Skeletal muscle satellite cell (primary cell): Measurements from ENCODE around the gene ZNF454. TPM values are rescaled to one million over a fixed set of nuclear protein-coding genes. Genes with fewer than 3 reads are reported as not detected.

ENCODE experiments used
- H3K27me3 ChIP-seq: 2 replicates; pipeline ENCODE4 v1.7.0; 2013; ENCODE audit warnings: low read length; ENCODE audit not compliant: control insufficient read depth, insufficient read depth
- H3K36me3 ChIP-seq: 2 replicates; pipeline ENCODE4 v1.7.0; 2013; ENCODE audit warnings: mild to moderate bottlenecking, control low read depth, low read length; ENCODE audit not compliant: insufficient read depth
- H3K4me1 ChIP-seq: 2 replicates; pipeline ENCODE4 v1.7.0; 2013; ENCODE audit warnings: low read length; ENCODE audit not compliant: control insufficient read depth, insufficient read depth
- H3K4me2 ChIP-seq: 2 replicates; pipeline ENCODE4 v1.7.0; 2013; ENCODE audit warnings: mild to moderate bottlenecking, low read length
- H3K4me3 ChIP-seq: 2 replicates; pipeline ENCODE4 v1.7.0; 2013; ENCODE audit warnings: low read length
- H3K9ac ChIP-seq: 2 replicates; pipeline ENCODE4 v1.7.0; 2013; ENCODE audit warnings: mild to moderate bottlenecking, low read depth, low read length, moderate library complexity
- H3K9me3 ChIP-seq: replicated peaks from 2 replicates; pipeline ENCODE4 v1.7.0; 2013; ENCODE audit warnings: mild to moderate bottlenecking, control low read depth, low read length
- total RNA-seq: library from RNA; depleted of rRNA; stranded (reverse); fragments of >200 nt; gene quantifications from 2 replicates; pipeline ENCODE4 v1.2.3, GENCODE V29; 2012; rRNA removed

Gene ZNF454
- total RNA-seq: under 0.01 and 0.76 TPM in 2 replicates

- peak within 1 kb of the TSS; percentile 96 for H3K4me2 ChIP-seq
- peak within 1 kb of the TSS; percentile 73 for H3K9ac ChIP-seq
- H3K36me3 ChIP-seq: peaks cover 4% of the 10 kb centered on the region
- peaks cover 2% of the 10 kb centered on the region for H3K4me1 ChIP-seq
- H3K9me3 ChIP-seq: peaks cover 47% of the 10 kb centered on the region
- H3K4me3 ChIP-seq: peak within 1 kb of the TSS; percentile 82
- no peaks in the 10 kb centered on the region for H3K27me3 ChIP-seq
Measured at GRCh38 chr5:178940569-178941360, at the start of gene ZNF454. ZNF454 (plus strand) TSS chr5:178941198; CDS start chr5:178942792, 1,594 bp downstream.

GRCh38 chr5:178895615-178896571 lies 45.1 kb upstream of the ZNF454 start, which contains the start of gene ZFP2:
ZFP2 (plus strand) TSS chr5:178895913; CDS start chr5:178931314, 35,401 bp downstream.
- Histone ChIP-seq H3K9me3 (no peaks in the 10 kb centered on the region), H3K4me2 (peak within 1 kb of the TSS; percentile 94), H3K4me3 (peak within 1 kb of the TSS; percentile 75), H3K4me1 (no peaks in the 10 kb centered on the region), H3K27me3 (no peaks in the 10 kb centered on the region), H3K36me3 (no peaks in the 10 kb centered on the region), H3K9ac (peak within 1 kb of the TSS; percentile 75)

- Histone ChIP-seq H3K9me3 (no peaks in the 10 kb centered on the region), H3K27me3 (no peaks in the 10 kb centered on the region), H3K4me1 (no peaks in the 10 kb centered on the region)
Measured at GRCh38 chr5:178899289-178899688, 41.7 kb upstream of the ZNF454 start.

GRCh38 chr5:178902849-178903248 lies 38.1 kb upstream of the ZNF454 start:
- Histone ChIP-seq H3K4me2 (no peak overlapping the region), H3K9me3 (no peaks in the 10 kb centered on the region), H3K27me3 (no peaks in the 10 kb centered on the region), H3K36me3 (no peaks in the 10 kb centered on the region), H3K4me3 (no peak overlapping the region), H3K9ac (no peak overlapping the region), H3K4me1 (no peaks in the 10 kb centered on the region)

More at GRCh38 chr5:178899289-178899688, 41.7 kb upstream of the ZNF454 start:
- no peak overlapping the region for H3K4me3 ChIP-seq
- no peaks in the 10 kb centered on the region for H3K36me3 ChIP-seq
- no peak overlapping the region for H3K4me2 ChIP-seq
- H3K9ac ChIP-seq: no peak overlapping the region

GRCh38 chr5:178931846-178932760 lies 8.9 kb upstream of the ZNF454 start:
- Histone ChIP-seq H3K36me3 (no peaks in the 10 kb centered on the region), H3K27me3 (no peaks in the 10 kb centered on the region), H3K4me2 (no peak overlapping the region), H3K9ac (no peak overlapping the region), H3K4me1 (no peaks in the 10 kb centered on the region), H3K4me3 (no peak overlapping the region), H3K9me3 (peaks cover 73% of the 10 kb centered on the region)

- H3K4me2 ChIP-seq: peak overlapping the region; percentile 96
- peak overlapping the region; percentile 72 for H3K9ac ChIP-seq
- H3K4me3 ChIP-seq: peak overlapping the region; percentile 82
- peaks cover 42% of the 10 kb centered on the region for H3K9me3 ChIP-seq
- no peaks in the 10 kb centered on the region for H3K27me3 ChIP-seq
- H3K4me1 ChIP-seq: peaks cover 2% of the 10 kb centered on the region
- peaks cover 4% of the 10 kb centered on the region for H3K36me3 ChIP-seq
Measured at GRCh38 chr5:178941361-178941760, 363 bp downstream of the ZNF454 start.

GRCh38 chr5:178965465-178966055 lies 24.6 kb downstream of the ZNF454 start:
- Histone ChIP-seq H3K9ac (no peak overlapping the region), H3K36me3 (peaks cover 19% of the 10 kb centered on the region), H3K27me3 (no peaks in the 10 kb centered on the region), H3K4me3 (no peak overlapping the region), H3K4me1 (no peaks in the 10 kb centered on the region), H3K4me2 (no peak overlapping the region), H3K9me3 (peaks cover 67% of the 10 kb centered on the region)

GRCh38 chr5:178981381-178981780 lies 40.4 kb downstream of the ZNF454 start:
- no peaks in the 10 kb centered on the region for H3K4me1 ChIP-seq
- no peaks in the 10 kb centered on the region for H3K36me3 ChIP-seq
- no peak overlapping the region for H3K4me2 ChIP-seq
- peaks cover 52% of the 10 kb centered on the region for H3K9me3 ChIP-seq
- H3K4me3 ChIP-seq: no peak overlapping the region
- H3K27me3 ChIP-seq: no peaks in the 10 kb centered on the region
- no peak overlapping the region for H3K9ac ChIP-seq

- Histone ChIP-seq H3K4me3 (no peak overlapping the region), H3K27me3 (no peaks in the 10 kb centered on the region)
Measured at GRCh38 chr5:178982941-178983340, 41.9 kb downstream of the ZNF454 start.

GRCh38 chr5:178983728-178984127 lies 42.7 kb downstream of the ZNF454 start:
- no peaks in the 10 kb centered on the region for H3K27me3 ChIP-seq
- no peak overlapping the region for H3K4me3 ChIP-seq
- H3K4me1 ChIP-seq: no peaks in the 10 kb centered on the region
- no peak overlapping the region for H3K9ac ChIP-seq
- peaks cover 56% of the 10 kb centered on the region for H3K9me3 ChIP-seq
- H3K4me2 ChIP-seq: no peak overlapping the region
- H3K36me3 ChIP-seq: no peaks in the 10 kb centered on the region

More at GRCh38 chr5:178982941-178983340, 41.9 kb downstream of the ZNF454 start:
- H3K9ac ChIP-seq: no peak overlapping the region
- H3K4me1 ChIP-seq: no peaks in the 10 kb centered on the region
- H3K9me3 ChIP-seq: peaks cover 56% of the 10 kb centered on the region
- H3K4me2 ChIP-seq: no peak overlapping the region
- H3K36me3 ChIP-seq: no peaks in the 10 kb centered on the region
